GM21515 (cell line): ENCODE results near the gene LAMA2.
"Not testable (repeated sequence)": the region's sequence is repeated elsewhere in the genome, so short reads cannot be mapped to it uniquely, and the experiment has no call there.

Experiments
- ATAC-seq: cut with Tn5 transposase; IDR thresholded peaks from one replicate; pipeline ENCODE4 v1.9.1; 2021; ENCODE audit not compliant: unreplicated experiment

Gene LAMA2

GRCh38 chr6:129172279-129172995 lies 289.5 kb downstream of the LAMA2 start:
- ATAC-seq: not testable (repeated sequence)

GRCh38 chr6:129175066-129175465 lies 292.1 kb downstream of the LAMA2 start:
- no peak for ATAC-seq

GRCh38 chr6:129177801-129178200 lies 294.9 kb downstream of the LAMA2 start:
- no peak for ATAC-seq

- ATAC-seq: no peak
These were observed 296.3 kb downstream of the LAMA2 start for GRCh38 chr6:129179283-129179682.

- ATAC-seq: no peak
These were observed 298.1 kb downstream of the LAMA2 start for GRCh38 chr6:129181001-129181400.

- ATAC-seq: no peak
These were observed 300.3 kb downstream of the LAMA2 start for GRCh38 chr6:129183187-129183591.

GRCh38 chr6:129183681-129184301 lies 300.9 kb downstream of the LAMA2 start:
- ATAC-seq: no peak

GRCh38 chr6:129184324-129184723 lies 301.4 kb downstream of the LAMA2 start:
- ATAC-seq: no peak

- no peak for ATAC-seq
These were observed 301.9 kb downstream of the LAMA2 start for GRCh38 chr6:129184808-129185366.

- ATAC-seq: no peak
These were observed 304.1 kb downstream of the LAMA2 start for GRCh38 chr6:129186988-129187387.

- no peak for ATAC-seq
These were observed 305.4 kb downstream of the LAMA2 start for GRCh38 chr6:129188306-129188705.

GRCh38 chr6:129188795-129189194 lies 305.9 kb downstream of the LAMA2 start:
- no peak for ATAC-seq

GRCh38 chr6:129189266-129189665 lies 306.3 kb downstream of the LAMA2 start:
- no peak for ATAC-seq

GRCh38 chr6:129191235-129191634 lies 308.3 kb downstream of the LAMA2 start:
- ATAC-seq: no peak

GRCh38 chr6:129192458-129192989 lies 309.6 kb downstream of the LAMA2 start:
- no peak for ATAC-seq

GRCh38 chr6:129194306-129194941 lies 311.5 kb downstream of the LAMA2 start:
- ATAC-seq: no peak

- no peak for ATAC-seq
These were observed 312.2 kb downstream of the LAMA2 start for GRCh38 chr6:129195161-129195560.

GRCh38 chr6:129195643-129196042 lies 312.7 kb downstream of the LAMA2 start:
- ATAC-seq: no peak

GRCh38 chr6:129197154-129197553 lies 314.2 kb downstream of the LAMA2 start:
- ATAC-seq: no peak

- ATAC-seq: no peak
These were observed 317.2 kb downstream of the LAMA2 start for GRCh38 chr6:129200151-129200550.

GRCh38 chr6:129203190-129203900 lies 320.4 kb downstream of the LAMA2 start:
- ATAC-seq: no peak
